HCT116 (cell line): ENCODE data around the gene PPP1R12C. TPM values are rescaled to one million over a fixed set of nuclear protein-coding genes. Genes with fewer than 3 reads are reported as not detected.

Experiments
- ATAC-seq: fragments of 200-7000 bp; cut with Tn5 transposase; 2 replicates; pipeline ENCODE4 v1.9.1; 2020; ENCODE audit warnings: mild to moderate bottlenecking, moderate library complexity
- BruUV-seq: library from RNA; stranded (reverse); fragments of 400-500 nt; replicated peaks from 2 replicates; lab custom pipeline; 2021; lab: Mats Ljungman, UMichigan
- CTCF ChIA-PET: fragments of 300-600 bp; sonication (Branson Sonifier 250); formaldehyde crosslinking; loops from one replicate; lab custom pipeline; 2021; ENCODE audit warnings: antibody characterized with exemption; lab: Charles Lee
- POLR2A ChIA-PET: fragments of 300-600, 350-600 bp; sonication (Branson Sonifier 250); formaldehyde crosslinking; loops from one replicate; lab custom pipeline; 2021; ENCODE audit warnings: antibody characterized with exemption; lab: Charles Lee
- RAD21 ChIA-PET, 2 experiments: fragments of 300-600 bp; sonication (Branson Sonifier 250); formaldehyde crosslinking; loops; one replicate each; lab custom pipeline; 2023; ENCODE audit warnings: low total read pairs in 2 of 2; ENCODE audit not compliant: uncharacterized antibody in 2 of 2, unreplicated experiment in 2 of 2, low non-redundant PET in 1 of 2; lab: Charles Lee
- DNase-seq: peaks from one replicate; pipeline ENCODE4 v3.0.0-alpha.2; 2010; ENCODE audit warnings: low read depth, low spot score
- H2AFZ ChIP-seq: fragments of 200-600 bp; shearing (Covaris generic), sonication (generic); 2 replicates; pipeline ENCODE4 v1.6.1; 2017; ENCODE audit warnings: low read depth, mixed run types, mixed read lengths, antibody characterized with exemption, low read length; ENCODE audit not compliant: poor library complexity, severe bottlenecking
- H3K27ac ChIP-seq: 2 replicates; pipeline ENCODE4 v1.5.1; 2012; ENCODE audit warnings: low read depth, low read length
- H3K27me3 ChIP-seq: fragments of 200-600 bp; sonication (generic); 2 replicates; pipeline ENCODE4 v1.6.1; 2016; ENCODE audit warnings: mixed run types, low read length, mixed read lengths; ENCODE audit not compliant: insufficient read depth
- H3K36me3 ChIP-seq, 2 experiments: fragments of 200-500 bp in 1 of 2; fragments of 200-600 bp in 1 of 2; sonication (Bioruptor generic) in 1 of 2; sonication (generic) in 1 of 2; 2 replicates each; pipeline versions ENCODE4 v1.5.1 to v1.6.1; 2014 to 2016; ENCODE audit warnings: low read length in 2 of 2, inconsistent platforms in 1 of 2, mixed read lengths in 1 of 2, mixed run types in 1 of 2; ENCODE audit not compliant: insufficient read depth in 2 of 2, control insufficient read depth in 1 of 2
- H3K4me1 ChIP-seq, 2 experiments: fragments of 200-600 bp in 1 of 2; sonication (generic) in 1 of 2; 2 replicates each; pipeline versions ENCODE4 v1.5.1 to v1.6.1; 2012 to 2017; ENCODE audit warnings: low read length in 2 of 2, inconsistent platforms in 1 of 2, mild to moderate bottlenecking in 1 of 2, mixed read lengths in 1 of 2, mixed run types in 1 of 2, moderate library complexity in 1 of 2; ENCODE audit not compliant: insufficient read depth in 2 of 2, control insufficient read depth in 1 of 2
- H3K4me2 ChIP-seq: fragments of 200-600 bp; sonication (generic); 2 replicates; pipeline ENCODE4 v1.6.1; 2017; ENCODE audit warnings: mixed run types, low read length, mixed read lengths
- H3K4me3 ChIP-seq, 2 experiments: fragments of 200-600 bp in 1 of 2; sonication (generic) in 1 of 2; replicated peaks in 1 of 2; 2 replicates each; pipeline ENCODE4 v1.5.1; 2011 to 2016; ENCODE audit warnings: low read length in 2 of 2, control low read depth in 1 of 2, low read depth in 1 of 2, mild to moderate bottlenecking in 1 of 2, mixed read lengths in 1 of 2, mixed run types in 1 of 2
- H3K79me2 ChIP-seq: fragments of 200-600 bp; sonication (generic); 2 replicates; pipeline ENCODE4 v1.6.1; 2017; ENCODE audit warnings: mild to moderate bottlenecking, mixed run types, low read length, moderate library complexity, mixed read lengths; ENCODE audit not compliant: insufficient read depth
- H3K9ac ChIP-seq: fragments of 200-600 bp; sonication (generic); 2 replicates; pipeline ENCODE4 v1.6.1; 2016; ENCODE audit warnings: low read length, mixed read lengths
- H3K9me2 ChIP-seq: fragments of 200-600 bp; sonication (generic), shearing (Covaris generic); 2 replicates; pipeline ENCODE4 v1.6.1; 2017; ENCODE audit warnings: mixed run types, mild to moderate bottlenecking, moderate library complexity; ENCODE audit not compliant: insufficient read depth
- H3K9me3 ChIP-seq, 2 experiments: fragments of 200-500 bp in 1 of 2; fragments of 200-600 bp in 1 of 2; sonication (Bioruptor generic) in 1 of 2; sonication (generic) in 1 of 2; 2 replicates each; pipeline ENCODE4 v1.6.1; 2014 to 2017; ENCODE audit warnings: low read length in 2 of 2, mixed read lengths in 2 of 2, inconsistent platforms in 1 of 2, low read depth in 1 of 2, mild to moderate bottlenecking in 1 of 2, mixed run types in 1 of 2, moderate library complexity in 1 of 2; ENCODE audit not compliant: control insufficient read depth in 1 of 2, insufficient read depth in 1 of 2
- H4K20me1 ChIP-seq: fragments of 200-600 bp; sonication (generic), shearing (Covaris generic); 2 replicates; pipeline ENCODE4 v1.6.1; 2017; ENCODE audit warnings: mixed run types, mild to moderate bottlenecking, moderate library complexity; ENCODE audit not compliant: insufficient read depth
- CBX3 ChIP-seq: IDR thresholded peaks from 2 replicates; pipeline ENCODE4 v1.6.1; 2012; ENCODE audit warnings: low read depth
- CTCF ChIP-seq, 3 experiments: fragments of 200-600 bp in 1 of 3; sonication (generic) in 1 of 3; IDR thresholded peaks in 2 of 3; conservative IDR thresholded peaks in 1 of 3; 2 replicates each; pipeline ENCODE4 v1.5.1; 2012 to 2017; ENCODE audit warnings: low read depth in 2 of 3, low read length in 2 of 3, antibody characterized with exemption in 1 of 3, borderline replicate concordance in 1 of 3, control low read depth in 1 of 3, mild to moderate bottlenecking in 1 of 3, mixed read lengths in 1 of 3, mixed run types in 1 of 3, moderate library complexity in 1 of 3; ENCODE audit not compliant: insufficient read depth in 1 of 3
- EZH2 ChIP-seq: fragments of 200-600 bp; sonication (generic); IDR thresholded peaks from 2 replicates; pipeline ENCODE4 v1.6.1; 2017; ENCODE audit warnings: antibody characterized with exemption, mixed run types
- JUND ChIP-seq: IDR thresholded peaks from 2 replicates; pipeline ENCODE4 v1.6.1; 2012
- POLR2AphosphoS5 ChIP-seq: IDR thresholded peaks from 2 replicates; pipeline ENCODE4 v1.6.1; 2011; ENCODE audit warnings: mild to moderate bottlenecking, low read depth, low read length, moderate library complexity
- SRF ChIP-seq: IDR thresholded peaks from 2 replicates; pipeline ENCODE4 v1.6.1; 2012; ENCODE audit warnings: low read depth
- TCF7L2 ChIP-seq: IDR thresholded peaks from 2 replicates; pipeline ENCODE4 v1.7.0; 2011; ENCODE audit warnings: borderline replicate concordance, inconsistent platforms; ENCODE audit not compliant: insufficient read depth, insufficient read length; ENCODE audit errors: extremely low read depth
- ZBTB33 ChIP-seq: IDR thresholded peaks from 2 replicates; pipeline ENCODE4 v1.6.1; 2011; ENCODE audit warnings: mild to moderate bottlenecking, low read length, moderate library complexity; ENCODE audit not compliant: insufficient replicate concordance; ENCODE audit errors: extremely low read depth
- ZFX ChIP-seq: fragments of 450-650 bp; IDR thresholded peaks from 2 replicates; pipeline ENCODE4 v1.6.1; 2017
- ZNF274 ChIP-seq: fragments of 200-500 bp; sonication (Bioruptor generic); IDR thresholded peaks from 2 replicates; pipeline ENCODE4 v1.6.1; 2014; ENCODE audit warnings: mild to moderate bottlenecking, low read depth, low read length, inconsistent platforms
- intact Hi-C: fragments of 100-400 bp; cut with micrococcal nuclease; formaldehyde crosslinking; loops from 2 replicates; pipeline ENCODE4 v1.10.0; 2022
- total RNA-seq: library from RNA; stranded (reverse); gene quantifications from one replicate; pipeline ENCODE4 v1.2.1, GENCODE V29; 2021; ENCODE audit not compliant: unreplicated experiment

PPP1R12C gene
- total RNA-seq, 1 experiment from 2014 or later: 83.2 TPM

- H3K27ac ChIP-seq: no peak overlapping the region
- H3K4me2 ChIP-seq: no peak overlapping the region
- no peak overlapping the region for H2AFZ ChIP-seq
- no peak for DNase-seq
- H3K27me3 ChIP-seq: no peaks in the 10 kb centered on the region
- BruUV-seq: no TSS peak
- no peak overlapping the region for H3K4me3 ChIP-seq
- CTCF ChIA-PET: no interaction called here
- no peaks in the 10 kb centered on the region for H3K4me1 ChIP-seq
- peaks cover 6 to 7% of the 10 kb centered on the region in 2 experiments; a peak in 3 of 4 replicates for H3K36me3 ChIP-seq
- intact Hi-C loops: no loop called here
- H4K20me1 ChIP-seq: no peaks in the 10 kb centered on the region
- H3K9me3 ChIP-seq: no peaks in the 10 kb centered on the region
- H3K9ac ChIP-seq: no peak overlapping the region
- TF ChIP-seq ZFX (no peak), SRF (no peak), JUND (no peak), CBX3 (no peak)
- no peak for ATAC-seq
- no peaks in the 10 kb centered on the region for H3K79me2 ChIP-seq
- RAD21 ChIA-PET: no interaction called here
- H3K9me2 ChIP-seq: no peaks in the 10 kb centered on the region
- POLR2A ChIA-PET: no interaction called here
These were observed 19.3 kb downstream of the PPP1R12C start for GRCh38 chr19:55097864-55098715.

- Histone ChIP-seq H3K36me3 (peaks cover 2 to 6% of the 10 kb centered on the region in 2 experiments; a peak in 2 of 4 replicates), H3K4me2 (no peak overlapping the region)
- CTCF ChIA-PET: no interaction called here
These were observed 21.3 kb downstream of the PPP1R12C start for GRCh38 chr19:55096061-55096701.

More at GRCh38 chr19:55096061-55096701, 21.3 kb downstream of the PPP1R12C start:
- Histone ChIP-seq H3K9me2 (no peaks in the 10 kb centered on the region), H2AFZ (no peak overlapping the region), H3K27ac (no peak overlapping the region), H3K79me2 (no peaks in the 10 kb centered on the region), H4K20me1 (no peaks in the 10 kb centered on the region), H3K9ac (no peak overlapping the region), H3K4me3 (no peak overlapping the region), H3K27me3 (no peaks in the 10 kb centered on the region), H3K9me3 (no peaks in the 10 kb centered on the region), H3K4me1 (no peaks in the 10 kb centered on the region)
- intact Hi-C loops: no loop called here
- no TSS peak for BruUV-seq
- no peak for DNase-seq
- ChIA-PET RAD21 (no interaction called here), POLR2A (no interaction called here)
- ATAC-seq: no peak; the same call in 1 of the 2 replicates
- TF ChIP-seq ZNF274 (no peak), POLR2AphosphoS5 (no peak), EZH2 (no peak), TCF7L2 (no peak), CTCF (IDR thresholded peaks at IDR 0.05 in 2 of 3, conservative IDR thresholded peaks at IDR 0.05 in 1 of 3; ENCODE audit: borderline replicate concordance in 1 of 3, insufficient read depth in 1 of 3, low read depth in 2 of 3, low read length in 2 of 3) (no peak), ZBTB33 (no peak)
